Transverse colon (tissue), 4 donors: ENCODE data around the gene TRIOBP. TPM values are rescaled to one million over a fixed set of nuclear protein-coding genes. Genes with fewer than 3 reads are reported as not detected.

Experiments
- DNase-seq: peaks from one replicate; pipeline ENCODE4 v3.0.0-alpha.2; 2019
- H3K27ac ChIP-seq, 4 donors: fragments of 200-600 bp; sonication (generic); 2 replicates each; pipeline ENCODE4 v1.5.1; 2016 to 2018; ENCODE audit warnings: inconsistent platforms in 4 of 4
- H3K27me3 ChIP-seq: fragments of 200-600 bp; sonication (generic); 2 replicates; pipeline ENCODE4 v1.5.1; 2017; ENCODE audit warnings: inconsistent platforms
- H3K36me3 ChIP-seq, 4 donors: fragments of 200-600 bp; sonication (generic); 2 replicates each; pipeline ENCODE4 v1.5.1; 2017 to 2019; ENCODE audit warnings: inconsistent platforms in 4 of 4
- H3K4me1 ChIP-seq, 4 donors: fragments of 200-600 bp; sonication (generic); 2 replicates each; pipeline ENCODE4 v1.5.1; 2017 to 2020; ENCODE audit warnings: inconsistent platforms in 4 of 4
- H3K4me3 ChIP-seq, 4 donors: fragments of 200-600 bp; sonication (generic); 1 replicate in 1 of 4; 2 replicates in 3 of 4; pipeline versions ENCODE4 v1.5.1 to v1.6.1; 2017 to 2019; ENCODE audit warnings: inconsistent platforms in 4 of 4
- H3K9me3 ChIP-seq, 2 donors: fragments of 200-600 bp; sonication (generic); 2 replicates each; pipeline ENCODE4 v1.5.1; 2017 to 2019; ENCODE audit warnings: inconsistent platforms in 2 of 2
- CTCF ChIP-seq, 5 experiments: fragments of 200-600 bp in 3 of 5; fragments of 450-650 bp in 2 of 5; sonication (generic) in 3 of 5; IDR thresholded peaks; 1 replicate in 2 of 5; 2 replicates in 3 of 5; pipeline ENCODE4 v1.5.1; 2016 to 2017; ENCODE audit warnings: antibody characterized with exemption in 5 of 5, inconsistent platforms in 3 of 5, mild to moderate bottlenecking in 2 of 5, moderate library complexity in 1 of 5
- EP300 ChIP-seq: sonication (generic); formaldehyde crosslinking; IDR thresholded peaks from one replicate; pipeline ENCODE4 v1.6.1; 2017; ENCODE audit warnings: antibody characterized with exemption, low read depth
- POLR2A ChIP-seq: fragments of 450-650 bp; IDR thresholded peaks from one replicate; pipeline ENCODE4 v1.6.1; 2016; ENCODE audit warnings: antibody characterized with exemption, mild to moderate bottlenecking, moderate library complexity
- POLR2AphosphoS5 ChIP-seq, 3 donors: sonication (generic); formaldehyde crosslinking; IDR thresholded peaks; one replicate each; pipeline ENCODE4 v1.6.1; 2016; ENCODE audit warnings: antibody characterized with exemption in 3 of 3
- WGBS, 2 donors: methylation state at CpG; one replicate each; pipeline ENCODE4 v1.1.5; 2018; ENCODE audit warnings: low coverage in 1 of 2; 5-methylcytosine and 5-hydroxymethylcytosine counted together
- in situ Hi-C, 4 donors: fragments of 200-750 bp; cut with MboI; loops; one replicate each; pipeline versions ENCODE4 v1.15.0 to v1.15.1; 2017; ENCODE audit warnings: low sequenced_read_pairs in 3 of 4, low pct_ligation_motif_present in 1 of 4, low pct_unique_long_range_greater_than_20kb in 1 of 4
- intact Hi-C: fragments of 100-400 bp; cut with DNase I; formaldehyde crosslinking; loops from one replicate; pipeline ENCODE4 v1.15.1; 2023; ENCODE audit warnings: low total_unique reads
- total RNA-seq, 4 donors: library from RNA; depleted of rRNA; stranded (reverse); fragments of >200 nt; gene quantifications; one replicate each; pipeline ENCODE4 v1.1.0, GENCODE V29; 2016

Gene TRIOBP
- total RNA-seq, 4 donors from 2014 or later: 121 to 265 (median 129) TPM

- TF ChIP-seq POLR2AphosphoS5 (IDR thresholded peaks at IDR 0.05): no peak
- no peak for TF ChIP-seq POLR2A
- TF ChIP-seq EP300: no peak
- no peak for TF ChIP-seq CTCF (IDR thresholded peaks at IDR 0.05)
- Histone ChIP-seq H3K27ac (peak overlapping the region in 1 of 4 donors; percentile 17), H3K4me1 (peaks cover 0 to 22% (median 13%) of the 10 kb centered on the region in 4 donors), H3K27me3 (no peaks in the 10 kb centered on the region), H3K36me3 (peaks cover 0 to 4% (median 0%) of the 10 kb centered on the region in 4 donors), H3K4me3 (no peak overlapping the region), H3K9me3 (no peaks in the 10 kb centered on the region)
- whole genome bisulfite sequencing, 2 donors: 68% methylated on average over 3 of the region's 3 CpGs; no CpG with 5 or more reads in 1 of the 2 donors
- in situ Hi-C loops (loop anchor here in 1 of 4 donors (25.0 kb wide), 1 partner anchor 90 kb away; no protein-coding TSS in a partner anchor), intact Hi-C loops (no loop called here)
- DNase-seq: no peak
These were observed 639 bp downstream of the TRIOBP start for GRCh38 chr22:37697538-37697835.

GRCh38 chr22:37701141-37701786 is 4.4 kb downstream of the TRIOBP start:
- Histone ChIP-seq H3K4me1 (peaks cover 0 to 13% (median 6%) of the 10 kb centered on the region in 4 donors), H3K4me3 (no peak overlapping the region), H3K27me3 (no peaks in the 10 kb centered on the region), H3K36me3 (no peaks in the 10 kb centered on the region), H3K27ac (no peak overlapping the region), H3K9me3 (no peaks in the 10 kb centered on the region)
- no peak for DNase-seq
- in situ Hi-C loops: no loop called here
- WGBS, 2 donors: 63 to 69% methylated on average over 6 to 8 of the region's 8 CpGs
- TF ChIP-seq POLR2A (no peak), POLR2AphosphoS5 (IDR thresholded peaks at IDR 0.05) (no peak), EP300 (no peak), CTCF (IDR thresholded peaks at IDR 0.05) (no peak)
- intact Hi-C loops: no loop called here

- Histone ChIP-seq H3K4me1 (no peaks in the 10 kb centered on the region), H3K36me3 (no peaks in the 10 kb centered on the region), H3K9me3 (no peaks in the 10 kb centered on the region), H3K4me3 (no peak overlapping the region), H3K27me3 (no peaks in the 10 kb centered on the region), H3K27ac (no peak overlapping the region)
- in situ Hi-C loops: no loop called here
- no peak for DNase-seq
- WGBS, 2 donors: 81 to 100% methylated on average over 2 to 7 of the region's 7 CpGs
- intact Hi-C loops: no loop called here
- no peak for TF ChIP-seq POLR2AphosphoS5 (IDR thresholded peaks at IDR 0.05)
These were observed 7.1 kb downstream of the TRIOBP start for GRCh38 chr22:37703906-37704305.

GRCh38 chr22:37704645-37705044 is 7.8 kb downstream of the TRIOBP start:
- 82 to 89% methylated on average over 3 of the region's 3 CpGs for WGBS, 2 donors
- TF ChIP-seq EP300: no peak
- TF ChIP-seq CTCF (IDR thresholded peaks at IDR 0.05): no peak
- TF ChIP-seq POLR2AphosphoS5 (IDR thresholded peaks at IDR 0.05): no peak
- no peak for TF ChIP-seq POLR2A
- H3K36me3 ChIP-seq: no peaks in the 10 kb centered on the region
- H3K9me3 ChIP-seq: no peaks in the 10 kb centered on the region
- in situ Hi-C loops (no loop called here), intact Hi-C loops (no loop called here)
- H3K27me3 ChIP-seq: no peaks in the 10 kb centered on the region
- no peak for DNase-seq
- H3K4me3 ChIP-seq: no peak overlapping the region
- no peaks in the 10 kb centered on the region for H3K4me1 ChIP-seq
- H3K27ac ChIP-seq: no peak overlapping the region

- WGBS, 2 donors: 92 to 100% methylated on average over 1 to 3 of the region's 3 CpGs
These were observed 8.4 kb downstream of the TRIOBP start for GRCh38 chr22:37705205-37705604.

More at GRCh38 chr22:37705205-37705604, 8.4 kb downstream of the TRIOBP start:
- no peaks in the 10 kb centered on the region for H3K36me3 ChIP-seq
- H3K4me1 ChIP-seq: no peaks in the 10 kb centered on the region
- in situ Hi-C loops: no loop called here
- TF ChIP-seq EP300 (no peak), CTCF (IDR thresholded peaks at IDR 0.05) (no peak), POLR2A (no peak), POLR2AphosphoS5 (IDR thresholded peaks at IDR 0.05) (no peak)
- no peak overlapping the region for H3K4me3 ChIP-seq
- DNase-seq: no peak
- intact Hi-C loops: no loop called here
- no peaks in the 10 kb centered on the region for H3K27me3 ChIP-seq
- no peak overlapping the region for H3K27ac ChIP-seq
- H3K9me3 ChIP-seq: no peaks in the 10 kb centered on the region
